Type B pancreatic cell (in vitro differentiated cells): ENCODE results near the gene MARCHF4. TPM values are rescaled to one million over a fixed set of nuclear protein-coding genes. Genes with fewer than 3 reads are reported as not detected.

Experiments
- DNase-seq: peaks from one replicate; pipeline ENCODE4 v3.0.0; 2021; ENCODE audit warnings: mixed read lengths; ENCODE audit not compliant: unreplicated experiment; ENCODE audit errors: extremely low spot score
- H3K27ac Mint-ChIP-seq: 2 replicates; pipeline ENCODE4 v1.8.0; 2021; ENCODE audit warnings: mild to moderate bottlenecking, mixed read lengths
- H3K27me3 Mint-ChIP-seq: 2 replicates; pipeline ENCODE4 v1.8.0; 2021; ENCODE audit warnings: mixed read lengths
- H3K36me3 Mint-ChIP-seq: 2 replicates; pipeline ENCODE4 v1.8.0; 2021; ENCODE audit warnings: mixed read lengths
- H3K4me1 Mint-ChIP-seq: one replicate; pipeline ENCODE4 v1.8.0; 2021; ENCODE audit warnings: mixed read lengths; ENCODE audit not compliant: unreplicated experiment
- H3K4me3 Mint-ChIP-seq: 2 replicates; pipeline ENCODE4 v1.8.0; 2021; ENCODE audit warnings: mild to moderate bottlenecking, mixed read lengths
- H3K9me3 Mint-ChIP-seq: 2 replicates; pipeline ENCODE4 v1.8.0; 2021; ENCODE audit warnings: mixed read lengths
- total RNA-seq: library from RNA; stranded (reverse); gene quantifications from 2 replicates; pipeline ENCODE4 v1.2.1, GENCODE V29; 2021; ENCODE audit warnings: low replicate concordance
- TF ChIP-seq, protein P1 (sequence below): fragments of 200-600 bp; sonication (generic); conservative IDR thresholded peaks from 2 replicates; pipeline ENCODE4 v1.5.0; 2021; ENCODE audit warnings: antibody characterized with exemption, mild to moderate bottlenecking

Gene MARCHF4
- total RNA-seq, 1 donor from 2014 or later, result 1.1 TPM

DNA sequence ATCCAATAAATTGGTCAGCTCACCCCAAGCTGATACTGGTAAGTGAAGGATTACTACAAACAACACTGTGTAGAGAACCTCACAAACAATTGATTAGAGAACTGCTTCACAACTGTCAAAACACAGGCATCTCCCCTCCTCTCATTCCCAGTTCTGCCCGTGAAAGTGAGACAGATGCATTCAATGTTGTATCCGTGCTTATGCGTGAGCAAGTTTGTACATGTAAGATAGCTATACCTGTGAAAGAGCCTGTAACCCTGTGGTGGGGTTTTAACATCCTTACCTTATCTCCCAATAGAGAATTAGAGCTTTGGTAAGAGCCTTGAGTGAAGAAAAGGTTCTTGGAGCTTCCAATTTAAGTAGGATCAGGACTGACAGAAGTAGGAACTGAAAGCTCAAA lies 9.1 kb downstream of the MARCHF4 start:
- no peaks in the 10 kb centered on the region for H3K9me3 Mint-ChIP-seq
- no peaks in the 10 kb centered on the region for H3K4me1 Mint-ChIP-seq
- H3K27me3 Mint-ChIP-seq, result peaks cover 99% of the 10 kb centered on the region
- no peaks in the 10 kb centered on the region for H3K36me3 Mint-ChIP-seq
- no peak overlapping the region for H3K4me3 Mint-ChIP-seq
- no peak for DNase-seq
- H3K27ac Mint-ChIP-seq, result no peak overlapping the region
- TF ChIP-seq, protein P1, sequence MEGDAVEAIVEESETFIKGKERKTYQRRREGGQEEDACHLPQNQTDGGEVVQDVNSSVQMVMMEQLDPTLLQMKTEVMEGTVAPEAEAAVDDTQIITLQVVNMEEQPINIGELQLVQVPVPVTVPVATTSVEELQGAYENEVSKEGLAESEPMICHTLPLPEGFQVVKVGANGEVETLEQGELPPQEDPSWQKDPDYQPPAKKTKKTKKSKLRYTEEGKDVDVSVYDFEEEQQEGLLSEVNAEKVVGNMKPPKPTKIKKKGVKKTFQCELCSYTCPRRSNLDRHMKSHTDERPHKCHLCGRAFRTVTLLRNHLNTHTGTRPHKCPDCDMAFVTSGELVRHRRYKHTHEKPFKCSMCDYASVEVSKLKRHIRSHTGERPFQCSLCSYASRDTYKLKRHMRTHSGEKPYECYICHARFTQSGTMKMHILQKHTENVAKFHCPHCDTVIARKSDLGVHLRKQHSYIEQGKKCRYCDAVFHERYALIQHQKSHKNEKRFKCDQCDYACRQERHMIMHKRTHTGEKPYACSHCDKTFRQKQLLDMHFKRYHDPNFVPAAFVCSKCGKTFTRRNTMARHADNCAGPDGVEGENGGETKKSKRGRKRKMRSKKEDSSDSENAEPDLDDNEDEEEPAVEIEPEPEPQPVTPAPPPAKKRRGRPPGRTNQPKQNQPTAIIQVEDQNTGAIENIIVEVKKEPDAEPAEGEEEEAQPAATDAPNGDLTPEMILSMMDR, result no peak

DNA sequence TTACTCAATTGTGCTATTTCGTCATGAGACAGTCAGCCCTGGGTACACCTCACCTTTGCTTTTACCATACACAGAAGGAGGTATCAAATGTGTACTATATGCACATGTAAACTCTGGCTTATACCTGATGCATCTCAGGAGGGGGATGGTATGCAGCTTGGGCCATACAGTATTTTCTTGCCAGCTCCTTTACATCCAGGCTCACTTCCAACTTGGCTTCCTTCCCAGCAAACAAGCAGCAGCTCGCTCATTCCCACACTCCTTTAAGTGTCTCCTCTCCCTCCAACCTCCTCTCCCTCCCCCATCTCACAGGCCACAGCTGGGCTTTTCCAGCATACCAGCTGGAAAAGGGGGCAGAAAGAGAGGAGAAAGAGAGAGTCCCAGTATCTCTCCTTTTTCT lies 9.6 kb downstream of the MARCHF4 start:
- TF ChIP-seq, protein P1, result no peak
- Mint-ChIP-seq H3K9me3 (no peaks in the 10 kb centered on the region), H3K4me3 (no peak overlapping the region), H3K27me3 (peaks cover 99% of the 10 kb centered on the region), H3K36me3 (no peaks in the 10 kb centered on the region), H3K4me1 (no peaks in the 10 kb centered on the region), H3K27ac (no peak overlapping the region)
- DNase-seq, result no peak

DNA sequence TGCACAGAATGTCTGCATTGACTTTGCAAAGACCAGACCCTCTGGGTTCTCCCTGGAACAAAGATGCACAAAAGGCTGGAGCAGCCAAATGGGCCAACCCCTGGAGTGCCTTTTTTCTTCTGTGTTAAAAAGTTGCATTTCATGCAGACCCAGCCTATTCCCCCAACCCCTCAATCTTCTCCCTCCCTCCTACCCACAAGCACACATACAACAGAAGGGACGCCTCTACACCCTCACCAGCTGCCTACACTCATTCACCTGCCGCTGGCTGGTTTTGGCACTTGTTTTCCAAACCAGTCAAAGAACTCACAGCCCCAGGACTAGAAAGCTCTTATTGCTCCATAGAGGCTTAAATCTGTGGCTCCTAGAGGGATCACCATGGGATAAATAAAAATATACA lies 16.6 kb downstream of the MARCHF4 start:
- Mint-ChIP-seq H3K27me3 (peaks cover 55% of the 10 kb centered on the region), H3K4me1 (no peaks in the 10 kb centered on the region), H3K27ac (no peak overlapping the region), H3K9me3 (no peaks in the 10 kb centered on the region), H3K4me3 (no peak overlapping the region), H3K36me3 (no peaks in the 10 kb centered on the region)
- DNase-seq, result no peak
- TF ChIP-seq, protein P1, result no peak

DNA sequence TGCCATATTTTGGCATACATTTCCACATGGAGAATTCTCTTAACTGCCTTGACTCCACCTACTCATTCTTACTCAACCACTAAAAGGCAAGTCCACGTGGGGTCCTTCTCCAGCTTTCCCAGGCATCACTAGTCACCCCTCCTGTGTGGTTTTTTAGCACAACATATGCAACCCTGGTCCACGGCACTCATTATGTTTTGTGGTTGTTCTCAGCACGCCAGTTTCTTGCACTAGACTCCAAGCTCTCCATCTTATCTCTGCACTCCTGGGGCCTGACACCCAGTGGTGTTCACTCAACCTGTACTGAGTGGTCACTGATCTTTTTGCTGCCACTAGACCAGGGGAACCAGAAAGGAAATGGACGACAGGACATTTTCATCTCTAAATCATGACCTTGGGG lies 18.0 kb downstream of the MARCHF4 start:
- no peak overlapping the region for H3K4me3 Mint-ChIP-seq
- no peaks in the 10 kb centered on the region for H3K36me3 Mint-ChIP-seq
- H3K27ac Mint-ChIP-seq, result no peak overlapping the region
- TF ChIP-seq, protein P1, result no peak
- H3K27me3 Mint-ChIP-seq, result peaks cover 47% of the 10 kb centered on the region
- no peaks in the 10 kb centered on the region for H3K4me1 Mint-ChIP-seq
- no peak for DNase-seq
- no peaks in the 10 kb centered on the region for H3K9me3 Mint-ChIP-seq

DNA sequence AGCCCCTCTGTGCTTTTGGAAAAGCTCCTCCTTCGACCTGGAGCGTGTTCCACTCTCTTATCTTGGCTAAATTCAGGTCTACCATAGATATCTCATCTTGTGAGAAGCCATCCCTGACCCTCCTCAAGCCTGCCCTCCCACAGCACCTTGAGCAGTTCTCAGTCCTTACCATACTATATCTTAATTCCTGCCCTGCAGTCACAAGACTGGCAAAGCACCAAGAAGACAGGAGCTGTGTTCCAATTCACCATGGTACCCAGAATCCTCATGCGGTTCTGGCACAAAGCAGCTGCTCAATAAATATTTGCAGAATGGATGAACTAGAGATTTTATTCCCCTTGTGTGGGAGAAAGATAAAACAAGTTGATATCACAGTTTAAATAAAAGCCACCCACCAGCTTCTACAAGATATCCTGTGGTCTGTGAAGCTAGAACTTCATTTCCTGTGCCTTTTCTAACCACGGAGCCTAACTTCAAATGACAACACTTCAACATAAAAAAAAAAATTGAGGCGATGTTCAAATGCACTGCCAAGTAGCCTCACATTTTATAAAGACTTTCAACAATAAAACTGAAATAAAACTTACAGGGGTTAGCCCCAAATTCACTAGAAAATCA lies 19.5 kb downstream of the MARCHF4 start:
- Mint-ChIP-seq H3K27ac (no peak overlapping the region), H3K36me3 (no peaks in the 10 kb centered on the region), H3K4me1 (no peaks in the 10 kb centered on the region), H3K27me3 (peaks cover 33% of the 10 kb centered on the region), H3K4me3 (no peak overlapping the region), H3K9me3 (no peaks in the 10 kb centered on the region)
- DNase-seq, result no peak
- TF ChIP-seq, protein P1, result no peak
